OCI-LY7 (cell line): Measurements from ENCODE around the gene GP2.

Source experiments
- EZH2phosphoT487 ChIP-seq: fragments of 200-600 bp; sonication (generic); IDR thresholded peaks from 2 replicates; pipeline ENCODE4 v1.6.1; 2018; ENCODE audit warnings: low read depth, borderline replicate concordance, mild to moderate bottlenecking, mixed run types, antibody characterized with exemption, low read length, moderate library complexity, mixed read lengths
- TF ChIP-seq, protein P1 (sequence below): fragments of 200-600 bp; sonication (generic); conservative IDR thresholded peaks from 2 replicates; pipeline ENCODE4 v1.5.1; 2014; ENCODE audit warnings: mild to moderate bottlenecking, antibody characterized with exemption, low read length, moderate library complexity, mixed read lengths

DNA sequence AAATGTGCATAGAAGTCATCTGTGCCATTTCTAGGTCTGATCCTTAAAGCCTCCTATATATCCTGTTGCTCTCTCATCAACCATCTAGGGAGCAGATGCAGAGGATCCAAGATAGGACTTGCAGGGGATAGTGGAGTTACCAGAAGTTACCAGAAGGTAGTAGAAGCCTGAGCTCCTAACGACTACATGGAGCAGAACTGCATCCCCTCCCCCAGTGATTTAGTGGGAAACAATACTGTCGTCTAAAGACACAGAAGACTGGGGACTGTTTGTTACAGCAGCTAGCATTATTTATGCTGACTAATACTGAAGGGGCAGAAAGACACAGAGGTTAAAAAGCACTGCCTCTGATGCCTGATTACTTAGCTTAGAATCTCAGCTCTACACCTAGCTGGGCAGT, 15.8 kb downstream of the GP2 start:
- TF ChIP-seq, protein P1, sequence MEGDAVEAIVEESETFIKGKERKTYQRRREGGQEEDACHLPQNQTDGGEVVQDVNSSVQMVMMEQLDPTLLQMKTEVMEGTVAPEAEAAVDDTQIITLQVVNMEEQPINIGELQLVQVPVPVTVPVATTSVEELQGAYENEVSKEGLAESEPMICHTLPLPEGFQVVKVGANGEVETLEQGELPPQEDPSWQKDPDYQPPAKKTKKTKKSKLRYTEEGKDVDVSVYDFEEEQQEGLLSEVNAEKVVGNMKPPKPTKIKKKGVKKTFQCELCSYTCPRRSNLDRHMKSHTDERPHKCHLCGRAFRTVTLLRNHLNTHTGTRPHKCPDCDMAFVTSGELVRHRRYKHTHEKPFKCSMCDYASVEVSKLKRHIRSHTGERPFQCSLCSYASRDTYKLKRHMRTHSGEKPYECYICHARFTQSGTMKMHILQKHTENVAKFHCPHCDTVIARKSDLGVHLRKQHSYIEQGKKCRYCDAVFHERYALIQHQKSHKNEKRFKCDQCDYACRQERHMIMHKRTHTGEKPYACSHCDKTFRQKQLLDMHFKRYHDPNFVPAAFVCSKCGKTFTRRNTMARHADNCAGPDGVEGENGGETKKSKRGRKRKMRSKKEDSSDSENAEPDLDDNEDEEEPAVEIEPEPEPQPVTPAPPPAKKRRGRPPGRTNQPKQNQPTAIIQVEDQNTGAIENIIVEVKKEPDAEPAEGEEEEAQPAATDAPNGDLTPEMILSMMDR = no peak
- no peak for TF ChIP-seq EZH2phosphoT487
